ACC112 (cell line): ENCODE results near the gene LGALS4.
"Not testable (repeated sequence)": the region's sequence is repeated elsewhere in the genome, so short reads cannot be mapped to it uniquely, and the experiment has no call there.

ENCODE experiments used
- H2AFZ ChIP-seq: fragments of 200-600 bp; sonication (generic); one replicate; pipeline ENCODE4 v1.6.0; 2017; ENCODE audit warnings: antibody characterized with exemption, low read length; ENCODE audit not compliant: unreplicated experiment
- H3K27ac ChIP-seq: fragments of 200-600 bp; sonication (generic); 2 replicates; pipeline ENCODE4 v1.5.1; 2014; ENCODE audit warnings: low read depth, mild to moderate bottlenecking, antibody characterized with exemption, low read length, moderate library complexity
- H3K27me3 ChIP-seq: fragments of 200-600 bp; sonication (generic); 2 replicates; pipeline ENCODE4 v1.6.1; 2014; ENCODE audit warnings: mild to moderate bottlenecking, antibody characterized with exemption, low read length, moderate library complexity, mixed read lengths; ENCODE audit not compliant: insufficient read depth
- H3K36me3 ChIP-seq: fragments of 200-600 bp; sonication (generic); 2 replicates; pipeline ENCODE4 v1.6.1; 2016; ENCODE audit warnings: mild to moderate bottlenecking, antibody characterized with exemption, low read length, moderate library complexity, mixed read lengths; ENCODE audit not compliant: insufficient read depth
- H3K4me1 ChIP-seq: fragments of 200-600 bp; sonication (generic); one replicate; pipeline ENCODE4 v1.6.1; 2016; ENCODE audit warnings: low read length, mixed read lengths; ENCODE audit not compliant: insufficient read depth, unreplicated experiment, control insufficient read depth
- H3K4me3 ChIP-seq: fragments of 200-600 bp; sonication (generic); 2 replicates; pipeline ENCODE4 v1.5.1; 2014; ENCODE audit warnings: mild to moderate bottlenecking, low read depth, low read length
- H3K79me2 ChIP-seq: fragments of 200-600 bp; sonication (generic); one replicate; pipeline ENCODE4 v1.6.0; 2016; ENCODE audit warnings: low read length; ENCODE audit not compliant: control insufficient read depth, unreplicated experiment, insufficient read depth

Gene LGALS4

DNA sequence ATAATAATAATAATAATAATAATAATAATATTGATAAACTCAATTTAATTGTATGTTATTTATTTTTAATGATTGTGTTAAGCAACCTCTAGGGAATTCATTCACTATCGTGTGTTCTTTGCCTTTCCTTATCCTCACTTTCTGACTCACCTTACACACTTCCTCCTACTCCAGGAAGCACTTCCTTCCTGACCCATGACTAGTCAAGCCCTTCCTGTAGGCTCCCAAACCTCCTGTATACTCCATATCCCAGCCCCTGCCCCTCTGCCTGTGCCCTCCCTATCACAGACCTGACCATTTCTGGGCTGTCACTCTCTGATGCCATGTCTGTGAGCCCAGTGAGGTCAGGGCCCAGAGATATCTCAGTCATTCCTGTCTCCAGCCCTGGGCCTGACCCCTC is 7.6 kb downstream of the LGALS4 start:
- Histone ChIP-seq H3K79me2 (no peaks in the 10 kb centered on the region), H3K36me3 (no peaks in the 10 kb centered on the region), H3K27ac (no peak overlapping the region), H3K4me3 (no peak overlapping the region), H3K27me3 (no peaks in the 10 kb centered on the region), H2AFZ (no peak overlapping the region), H3K4me1 (no peaks in the 10 kb centered on the region)

DNA sequence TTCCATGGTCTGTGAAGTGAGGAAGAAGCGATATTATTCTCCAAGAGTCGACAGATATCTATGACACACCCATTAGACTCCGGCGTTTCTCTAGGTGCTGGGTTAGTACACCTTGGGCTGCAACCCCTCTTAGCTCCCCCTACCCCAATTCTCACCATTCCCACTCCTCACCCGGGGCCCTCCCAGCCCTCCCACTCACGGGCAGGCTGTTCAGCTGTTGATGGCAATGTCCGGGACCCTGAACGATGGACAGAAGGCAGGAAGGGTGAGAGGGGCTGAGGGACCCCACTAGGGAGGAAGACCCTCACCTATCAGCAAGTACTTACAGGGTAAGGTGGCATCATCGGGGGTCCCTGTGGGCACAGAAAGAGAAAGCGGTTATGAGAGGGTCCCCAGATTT is 9.2 kb downstream of the LGALS4 start:
- Histone ChIP-seq H3K36me3 (no peaks in the 10 kb centered on the region), H3K79me2 (no peaks in the 10 kb centered on the region), H3K4me3 (no peak overlapping the region), H3K27me3 (no peaks in the 10 kb centered on the region), H3K27ac (no peak overlapping the region), H3K4me1 (no peaks in the 10 kb centered on the region), H2AFZ (no peak overlapping the region)

DNA sequence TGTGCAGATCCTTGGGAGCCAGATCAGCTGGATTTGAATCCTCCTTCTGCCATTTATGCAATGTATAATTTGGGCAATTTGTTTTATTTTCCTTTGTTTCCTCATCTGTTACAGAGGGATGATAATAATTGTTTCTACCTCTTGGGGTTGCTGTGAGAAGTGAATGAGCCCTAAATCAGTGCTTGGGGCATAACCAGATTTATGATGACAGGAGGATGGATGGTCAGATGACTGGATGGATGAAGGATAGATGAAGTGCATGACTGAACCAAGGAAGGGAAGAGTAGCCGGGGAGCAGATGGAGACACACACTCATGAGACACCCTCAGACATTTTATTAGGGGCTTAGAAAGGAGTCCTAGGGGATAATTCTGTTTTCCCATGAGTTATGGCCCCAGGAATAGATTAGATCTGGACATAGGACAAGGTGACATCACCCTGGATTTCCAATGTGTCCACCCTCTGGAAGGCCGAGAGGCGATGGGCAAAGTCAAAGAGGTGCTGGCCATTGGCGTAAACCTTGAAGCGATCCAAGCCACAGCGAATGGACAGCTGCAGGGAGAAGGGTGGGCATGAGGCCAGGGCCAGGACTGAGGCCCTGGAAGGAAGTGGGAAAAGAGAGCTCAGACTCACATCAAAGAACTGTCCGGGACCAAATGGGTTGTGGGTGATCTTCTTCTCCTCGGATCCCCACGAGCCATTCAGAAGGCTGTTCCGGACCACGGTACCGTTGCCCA is 11.2 kb downstream of the LGALS4 start:
- Histone ChIP-seq H3K27me3 (no peaks in the 10 kb centered on the region), H3K4me3 (no peak overlapping the region), H3K4me1 (no peaks in the 10 kb centered on the region), H3K79me2 (no peaks in the 10 kb centered on the region), H3K27ac (no peak overlapping the region), H2AFZ (no peak overlapping the region), H3K36me3 (no peaks in the 10 kb centered on the region)

DNA sequence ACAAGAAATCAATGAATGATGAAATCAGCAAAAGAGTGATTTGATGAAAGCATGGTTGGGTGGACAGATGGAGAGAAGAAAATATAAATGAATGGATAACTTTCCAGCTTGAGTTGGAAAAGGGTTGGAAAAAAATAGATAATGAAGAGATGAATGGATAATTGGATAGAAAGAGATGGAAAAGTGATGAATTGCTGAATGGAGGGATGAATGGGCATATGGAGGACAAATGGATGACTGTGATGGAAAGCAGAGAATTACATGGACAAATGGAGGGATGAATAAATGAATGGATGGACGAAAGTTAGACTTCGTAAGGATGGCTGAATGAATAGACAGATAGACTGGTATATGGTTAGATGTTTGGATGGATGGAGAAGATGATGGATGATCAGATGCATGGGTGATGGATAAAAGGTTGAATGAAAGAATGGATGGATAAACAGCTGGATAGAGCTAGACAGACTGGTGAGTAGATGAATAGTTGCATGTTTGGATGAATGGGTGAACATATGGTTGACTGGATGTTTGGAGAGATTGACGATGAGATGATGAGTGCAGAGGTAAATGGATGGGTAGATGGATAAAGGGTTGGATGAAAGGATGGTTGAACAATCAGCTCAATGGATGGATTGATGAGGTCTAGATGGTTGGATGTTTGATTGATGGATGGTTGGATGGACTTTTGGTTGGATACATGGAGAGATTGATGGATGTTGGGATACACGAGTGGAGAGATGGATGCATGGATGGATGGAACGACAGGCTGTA is 12.0 kb downstream of the LGALS4 start:
- Histone ChIP-seq H3K27ac (no peak overlapping the region), H3K4me3 (no peak overlapping the region), H2AFZ (no peak overlapping the region), H3K36me3 (no peaks in the 10 kb centered on the region), H3K27me3 (no peaks in the 10 kb centered on the region), H3K4me1 (no peaks in the 10 kb centered on the region), H3K79me2 (no peaks in the 10 kb centered on the region)

DNA sequence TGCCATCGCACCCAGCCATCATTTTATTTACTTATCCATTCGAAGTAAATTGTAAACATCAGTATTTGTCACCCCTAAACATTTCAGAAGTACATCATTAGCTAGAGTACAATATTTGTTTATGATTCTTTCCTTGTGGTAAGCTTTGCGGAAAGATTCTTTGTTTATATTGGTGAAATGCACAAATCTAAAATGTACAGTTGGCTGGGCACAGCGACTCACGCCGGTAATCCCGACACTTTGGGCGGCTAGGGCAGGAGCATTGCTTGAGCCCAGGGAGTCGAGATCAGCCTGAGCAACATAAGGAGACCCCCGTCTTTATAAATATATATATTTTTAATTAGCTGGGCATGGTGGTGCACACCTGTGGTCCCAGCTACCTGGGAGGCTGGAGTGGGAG is 13.6 kb downstream of the LGALS4 start:
- Histone ChIP-seq H3K36me3 (no peaks in the 10 kb centered on the region), H2AFZ (no peak overlapping the region), H3K79me2 (no peaks in the 10 kb centered on the region), H3K27me3 (no peaks in the 10 kb centered on the region), H3K4me3 (no peak overlapping the region), H3K4me1 (no peaks in the 10 kb centered on the region), H3K27ac (no peak overlapping the region)

DNA sequence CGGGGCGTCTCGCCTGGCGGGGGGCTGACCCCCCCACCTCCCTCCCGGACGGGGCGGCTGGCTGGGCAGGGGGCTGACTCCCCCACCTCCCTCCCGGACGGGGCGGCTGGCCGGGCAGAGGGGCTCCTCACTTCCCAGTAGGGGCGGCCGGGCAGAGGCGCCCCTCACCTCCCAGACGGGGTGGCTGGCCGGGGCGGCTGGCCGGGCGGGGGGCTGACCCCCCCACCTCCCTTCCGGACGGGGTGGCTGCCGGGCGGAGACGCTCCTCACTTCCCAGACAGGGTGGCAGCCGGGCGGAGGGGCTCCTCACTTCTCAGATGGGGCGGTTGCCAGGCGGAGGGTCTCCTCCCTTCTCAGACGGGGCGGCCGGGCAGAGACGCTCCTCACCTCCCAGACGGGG is 15.0 kb downstream of the LGALS4 start:
- H3K27ac ChIP-seq, H3K79me2 ChIP-seq, H3K4me1 ChIP-seq, H3K4me3 ChIP-seq, H3K36me3 ChIP-seq, H3K27me3 ChIP-seq, H2AFZ ChIP-seq: not testable (repeated sequence)

DNA sequence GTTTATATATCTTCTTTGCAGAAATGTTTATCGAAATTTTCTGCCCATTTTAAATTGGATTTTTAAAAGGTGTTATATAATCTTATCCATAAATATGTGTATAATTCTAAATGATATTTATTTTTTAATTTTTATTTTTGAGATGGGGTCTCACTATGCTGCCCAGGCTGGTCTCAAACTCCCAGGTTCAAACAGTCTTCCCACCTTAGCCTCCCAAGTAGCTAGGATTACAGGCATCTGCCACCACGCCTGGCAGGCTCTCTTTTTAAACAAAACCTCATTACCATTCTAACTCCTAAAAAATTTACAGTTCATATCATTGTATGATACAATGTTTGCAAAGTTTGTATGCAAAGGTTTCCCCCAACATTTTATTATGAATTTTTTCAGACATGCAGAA is 16.6 kb downstream of the LGALS4 start:
- H3K79me2 ChIP-seq: no peaks in the 10 kb centered on the region

DNA sequence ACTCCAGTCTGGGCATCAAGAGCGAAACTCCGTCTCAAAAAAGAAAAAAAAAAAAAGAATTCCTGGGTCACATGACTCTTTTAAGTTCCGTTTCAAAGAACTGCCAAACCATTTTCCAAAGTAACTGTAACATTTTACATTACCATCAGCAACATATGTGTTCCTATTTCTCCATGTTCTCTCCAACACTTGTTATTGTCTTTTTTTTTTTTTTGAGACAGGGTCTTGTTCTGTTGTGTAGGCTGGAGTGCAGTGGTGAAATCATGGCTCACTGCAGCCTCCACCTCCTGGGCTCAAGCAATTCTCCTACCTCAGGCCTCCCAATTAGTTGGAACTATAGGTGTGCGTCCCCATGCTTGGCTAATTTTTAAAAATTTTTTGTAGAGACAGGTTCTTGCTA is 17.2 kb downstream of the LGALS4 start:
- Histone ChIP-seq H3K4me1 (peaks cover 2% of the 10 kb centered on the region), H2AFZ (no peak overlapping the region), H3K27me3 (no peaks in the 10 kb centered on the region), H3K36me3 (no peaks in the 10 kb centered on the region), H3K4me3 (no peak overlapping the region), H3K79me2 (no peaks in the 10 kb centered on the region), H3K27ac (no peak overlapping the region)

More for the DNA sequence above, 16.6 kb downstream of the LGALS4 start:
- no peak overlapping the region for H3K4me3 ChIP-seq
- H3K27me3 ChIP-seq: no peaks in the 10 kb centered on the region
- H2AFZ ChIP-seq: no peak overlapping the region
- H3K27ac ChIP-seq: no peak overlapping the region
- H3K4me1 ChIP-seq: peaks cover 2% of the 10 kb centered on the region
- no peaks in the 10 kb centered on the region for H3K36me3 ChIP-seq

DNA sequence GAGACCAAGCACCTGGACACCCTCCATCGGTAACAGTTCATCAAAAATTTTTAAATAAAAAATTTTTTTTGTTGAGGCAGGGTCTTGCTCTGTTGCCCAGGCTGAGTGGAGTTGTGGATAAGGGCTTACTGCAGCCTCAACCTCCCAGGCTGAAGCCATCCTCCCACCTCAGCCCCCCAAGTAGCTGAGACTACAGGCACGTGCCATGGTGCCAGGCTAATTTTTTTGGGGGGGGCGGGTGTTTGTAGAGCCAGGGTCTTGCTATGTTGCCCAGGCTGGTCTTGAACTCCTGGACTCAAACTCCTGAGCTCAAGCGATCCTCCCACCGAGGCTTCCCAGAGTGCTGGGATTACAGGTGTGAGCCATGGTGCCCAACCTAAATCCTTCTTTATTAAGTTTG is 19.1 kb downstream of the LGALS4 start:
- Histone ChIP-seq H3K4me1 (peaks cover 2% of the 10 kb centered on the region), H3K27ac (no peak overlapping the region), H2AFZ (no peak overlapping the region), H3K36me3 (no peaks in the 10 kb centered on the region), H3K27me3 (no peaks in the 10 kb centered on the region), H3K79me2 (no peaks in the 10 kb centered on the region), H3K4me3 (no peak overlapping the region)

DNA sequence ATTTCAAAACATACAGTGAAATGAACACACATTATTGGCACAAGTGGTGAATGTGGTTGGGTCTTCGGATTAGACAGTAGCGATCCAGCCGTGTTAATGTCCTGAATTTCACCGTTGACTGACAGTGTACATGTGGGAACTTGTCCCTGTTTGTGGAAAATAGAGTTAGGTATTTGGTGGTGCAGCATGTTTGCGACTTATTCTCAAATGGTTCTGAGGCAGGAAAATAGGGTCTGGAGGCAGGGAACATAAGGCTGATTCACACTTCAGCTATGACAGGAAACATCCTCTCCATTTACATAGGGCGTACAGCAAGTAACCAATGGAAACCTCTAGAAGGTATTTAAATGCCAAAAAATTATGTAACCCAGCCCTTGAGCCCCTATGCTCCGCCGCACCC is 19.6 kb downstream of the LGALS4 start:
- Histone ChIP-seq H3K27me3 (no peaks in the 10 kb centered on the region), H3K79me2 (no peaks in the 10 kb centered on the region), H2AFZ (no peak overlapping the region), H3K36me3 (no peaks in the 10 kb centered on the region), H3K4me1 (peaks cover 2% of the 10 kb centered on the region), H3K4me3 (no peak overlapping the region), H3K27ac (no peak overlapping the region)
